Measurements from ENCODE around the gene PIGK.

Gene PIGK

GRCh38 chr1:77064246-77064645 is 155.0 kb downstream of the PIGK start:
- no peak for TF ChIP-seq USF1 (IDR thresholded peaks at IDR 0.05)
- no peak for TF ChIP-seq REST (IDR thresholded peaks at IDR 0.05; ENCODE audit: low read depth)
- TF ChIP-seq TAF1 (IDR thresholded peaks at IDR 0.05; ENCODE audit: low read depth), result no peak
- no peak for TF ChIP-seq YY1 (IDR thresholded peaks at IDR 0.05; ENCODE audit: low read depth)
- TF ChIP-seq CREB1 (IDR thresholded peaks at IDR 0.05; ENCODE audit: low read depth), result no peak
- no peak for TF ChIP-seq ZBTB7A (IDR thresholded peaks at IDR 0.05; ENCODE audit: low read depth)
- no peak for TF ChIP-seq EP300 (IDR thresholded peaks at IDR 0.05; ENCODE audit: borderline replicate concordance)

- TF ChIP-seq NFIC (IDR thresholded peaks at IDR 0.05), result no peak
- no peak for TF ChIP-seq FOXM1 (IDR thresholded peaks at IDR 0.05; ENCODE audit: borderline replicate concordance, low read depth)
- no peak for TF ChIP-seq EGR1 (IDR thresholded peaks at IDR 0.05)
- TF ChIP-seq REST (IDR thresholded peaks at IDR 0.05; ENCODE audit: low read depth), result peak; percentile 89
- TF ChIP-seq CEBPB (IDR thresholded peaks at IDR 0.05), result no peak
- no peak for TF ChIP-seq USF1 (IDR thresholded peaks at IDR 0.05)
- TF ChIP-seq CREB1 (IDR thresholded peaks at IDR 0.05; ENCODE audit: low read depth), result no peak
Observed at GRCh38 chr1:77063118-77063517, 156.1 kb downstream of the PIGK start.

- TF ChIP-seq RAD21 (IDR thresholded peaks at IDR 0.05; ENCODE audit: low read depth), result no peak
- TF ChIP-seq EGR1 (IDR thresholded peaks at IDR 0.05), result no peak
- no peak for TF ChIP-seq CREB1 (IDR thresholded peaks at IDR 0.05; ENCODE audit: low read depth)
- no peak for TF ChIP-seq CEBPB (IDR thresholded peaks at IDR 0.05)
- no peak for TF ChIP-seq FOXM1 (IDR thresholded peaks at IDR 0.05; ENCODE audit: borderline replicate concordance, low read depth)
- TF ChIP-seq YY1 (IDR thresholded peaks at IDR 0.05; ENCODE audit: low read depth), result no peak
- no peak for TF ChIP-seq TCF12 (IDR thresholded peaks at IDR 0.05; ENCODE audit: low read depth)
- no peak for TF ChIP-seq EP300 (IDR thresholded peaks at IDR 0.05; ENCODE audit: borderline replicate concordance)
- no peak for TF ChIP-seq REST (IDR thresholded peaks at IDR 0.05; ENCODE audit: low read depth)
- TF ChIP-seq MAX (IDR thresholded peaks at IDR 0.05), result no peak
- TF ChIP-seq TAF1 (IDR thresholded peaks at IDR 0.05; ENCODE audit: low read depth), result no peak
- TF ChIP-seq TEAD4 (IDR thresholded peaks at IDR 0.05), result no peak
- TF ChIP-seq NFIC (IDR thresholded peaks at IDR 0.05), result no peak
- TF ChIP-seq ZBTB7A (IDR thresholded peaks at IDR 0.05; ENCODE audit: low read depth), result no peak
- TF ChIP-seq USF1 (IDR thresholded peaks at IDR 0.05), result no peak
Observed at GRCh38 chr1:77061162-77061561, 158.1 kb downstream of the PIGK start.

GRCh38 chr1:77060000-77060399 is 159.2 kb downstream of the PIGK start:
- TF ChIP-seq EP300 (IDR thresholded peaks at IDR 0.05; ENCODE audit: borderline replicate concordance) (no peak), MAX (IDR thresholded peaks at IDR 0.05) (no peak), CREB1 (IDR thresholded peaks at IDR 0.05; ENCODE audit: low read depth) (no peak), EGR1 (IDR thresholded peaks at IDR 0.05) (no peak), TAF1 (IDR thresholded peaks at IDR 0.05; ENCODE audit: low read depth) (no peak), FOXM1 (IDR thresholded peaks at IDR 0.05; ENCODE audit: borderline replicate concordance, low read depth) (no peak), RAD21 (IDR thresholded peaks at IDR 0.05; ENCODE audit: low read depth) (no peak), CEBPB (IDR thresholded peaks at IDR 0.05) (no peak), TEAD4 (IDR thresholded peaks at IDR 0.05) (no peak), ZBTB7A (IDR thresholded peaks at IDR 0.05; ENCODE audit: low read depth) (no peak), USF1 (IDR thresholded peaks at IDR 0.05) (no peak), NFIC (IDR thresholded peaks at IDR 0.05) (no peak), TCF12 (IDR thresholded peaks at IDR 0.05; ENCODE audit: low read depth) (no peak), REST (IDR thresholded peaks at IDR 0.05; ENCODE audit: low read depth) (no peak)
